ENCODE results near the gene CCN2. TPM values are rescaled to one million over a fixed set of nuclear protein-coding genes. Genes with fewer than 3 reads are reported as not detected.

Gene CCN2
- total and polyA plus RNA-seq, 7 experiments from 2014 or later = not detected

GRCh38 chr6:131979515-131980337, 28.6 kb upstream of the CCN2 start:
- ChIA-PET POLR2A (no interaction called here), CTCF (no interaction called here)
- no peak for ATAC-seq
- no peak overlapping the region for H3K27ac Mint-ChIP-seq
- H3K4me1 Mint-ChIP-seq = no peaks in the 10 kb centered on the region
- no peak overlapping the region for H3K4me3 ChIP-seq (ENCODE audit: low read length)
- DNase-seq = no peak
- no peaks in the 10 kb centered on the region for H3K9me3 Mint-ChIP-seq
- no peaks in the 10 kb centered on the region for H3K36me3 ChIP-seq (ENCODE audit: control insufficient read depth in 2 of 3, insufficient read depth in 3 of 3, low read length in 3 of 3)
- peaks cover 0 to 23% (median 4%) of the 10 kb centered on the region in 5 donors for H3K27me3 Mint-ChIP-seq
- H3K9me3 ChIP-seq (ENCODE audit: control insufficient read depth in 2 of 3, low read length in 3 of 3) = no peaks in the 10 kb centered on the region
- H3K36me3 Mint-ChIP-seq = no peaks in the 10 kb centered on the region
- no peak overlapping the region for H3K27ac ChIP-seq (ENCODE audit: low read depth, low read length)
- H3K27me3 ChIP-seq (ENCODE audit: control insufficient read depth in 2 of 2, insufficient read depth in 2 of 2, low read length in 2 of 2) = no peaks in the 10 kb centered on the region
- no peak overlapping the region for H3K4me3 Mint-ChIP-seq
- intact Hi-C loops (cut with micrococcal nuclease) = no loop called here
- H3K4me1 ChIP-seq (ENCODE audit: control insufficient read depth in 2 of 2, insufficient read depth in 2 of 2, low read length in 2 of 2) = no peaks in the 10 kb centered on the region

- ATAC-seq (no peak), DNase-seq (no peak)
- Histone ChIP-seq H3K4me3 (ENCODE audit: low read length) (no peak overlapping the region), H3K9me3 (ENCODE audit: control insufficient read depth in 2 of 3, low read length in 3 of 3) (no peaks in the 10 kb centered on the region), H3K4me1 (ENCODE audit: control insufficient read depth in 2 of 2, insufficient read depth in 2 of 2, low read length in 2 of 2) (no peaks in the 10 kb centered on the region), H3K27me3 (ENCODE audit: control insufficient read depth in 2 of 2, insufficient read depth in 2 of 2, low read length in 2 of 2) (no peaks in the 10 kb centered on the region), H3K36me3 (ENCODE audit: control insufficient read depth in 2 of 3, insufficient read depth in 3 of 3, low read length in 3 of 3) (no peaks in the 10 kb centered on the region), H3K27ac (ENCODE audit: low read depth, low read length) (no peak overlapping the region)
- Mint-ChIP-seq H3K27ac (no peak overlapping the region), H3K9me3 (no peaks in the 10 kb centered on the region), H3K36me3 (no peaks in the 10 kb centered on the region), H3K4me3 (no peak overlapping the region), H3K4me1 (no peaks in the 10 kb centered on the region), H3K27me3 (peaks cover 1 to 30% (median 4%) of the 10 kb centered on the region in 5 donors)
- intact Hi-C loops (cut with micrococcal nuclease) = no loop called here
- CTCF ChIA-PET = no interaction called here
- POLR2A ChIA-PET = no interaction called here
Measured at GRCh38 chr6:131978522-131978921, 27.4 kb upstream of the CCN2 start.

- H3K4me1 ChIP-seq (ENCODE audit: control insufficient read depth in 2 of 2, insufficient read depth in 2 of 2, low read length in 2 of 2) = no peaks in the 10 kb centered on the region
- Mint-ChIP-seq H3K27me3 (peaks cover 3 to 38% (median 7%) of the 10 kb centered on the region in 5 donors), H3K36me3 (no peaks in the 10 kb centered on the region), H3K27ac (no peak overlapping the region), H3K4me1 (no peaks in the 10 kb centered on the region), H3K9me3 (no peaks in the 10 kb centered on the region), H3K4me3 (no peak overlapping the region)
- DNase-seq = no peak
- no peak for ATAC-seq
- CTCF ChIA-PET = no interaction called here
- intact Hi-C loops (cut with micrococcal nuclease) = no loop called here
- H3K27ac ChIP-seq (ENCODE audit: low read depth, low read length) = no peak overlapping the region
- H3K9me3 ChIP-seq (ENCODE audit: control insufficient read depth in 2 of 3, low read length in 3 of 3) = no peaks in the 10 kb centered on the region
- H3K27me3 ChIP-seq (ENCODE audit: control insufficient read depth in 2 of 2, insufficient read depth in 2 of 2, low read length in 2 of 2) = no peaks in the 10 kb centered on the region
- no peaks in the 10 kb centered on the region for H3K36me3 ChIP-seq (ENCODE audit: control insufficient read depth in 2 of 3, insufficient read depth in 3 of 3, low read length in 3 of 3)
- POLR2A ChIA-PET = no interaction called here
- H3K4me3 ChIP-seq (ENCODE audit: low read length) = no peak overlapping the region
Measured at GRCh38 chr6:131976545-131977061, 25.4 kb upstream of the CCN2 start.

- POLR2A ChIA-PET = no interaction called here
- intact Hi-C loops (cut with micrococcal nuclease) = no loop called here
- Mint-ChIP-seq H3K4me1 (no peaks in the 10 kb centered on the region), H3K27me3 (peaks cover 6 to 43% (median 8%) of the 10 kb centered on the region in 5 donors), H3K9me3 (peaks cover 0 to 1% (median 0%) of the 10 kb centered on the region in 11 donors), H3K4me3 (no peak overlapping the region), H3K36me3 (no peaks in the 10 kb centered on the region), H3K27ac (no peak overlapping the region)
- ATAC-seq = no peak
- Histone ChIP-seq H3K36me3 (ENCODE audit: control insufficient read depth in 2 of 3, insufficient read depth in 3 of 3, low read length in 3 of 3) (no peaks in the 10 kb centered on the region), H3K9me3 (ENCODE audit: control insufficient read depth in 2 of 3, low read length in 3 of 3) (no peaks in the 10 kb centered on the region), H3K27me3 (ENCODE audit: control insufficient read depth in 2 of 2, insufficient read depth in 2 of 2, low read length in 2 of 2) (no peaks in the 10 kb centered on the region), H3K4me3 (ENCODE audit: low read length) (no peak overlapping the region), H3K27ac (ENCODE audit: low read depth, low read length) (no peak overlapping the region), H3K4me1 (ENCODE audit: control insufficient read depth in 2 of 2, insufficient read depth in 2 of 2, low read length in 2 of 2) (no peaks in the 10 kb centered on the region)
- CTCF ChIA-PET = no interaction called here
- no peak for DNase-seq
Measured at GRCh38 chr6:131972741-131973140, 21.6 kb upstream of the CCN2 start.

GRCh38 chr6:131970076-131970859, 19.1 kb upstream of the CCN2 start:
- Mint-ChIP-seq H3K4me3 (no peak overlapping the region), H3K9me3 (peaks cover 0 to 2% (median 0%) of the 10 kb centered on the region in 11 donors), H3K27me3 (peaks cover 6 to 36% (median 15%) of the 10 kb centered on the region in 5 donors), H3K27ac (no peak overlapping the region), H3K36me3 (no peaks in the 10 kb centered on the region), H3K4me1 (no peaks in the 10 kb centered on the region)
- Histone ChIP-seq H3K36me3 (ENCODE audit: control insufficient read depth in 2 of 3, insufficient read depth in 3 of 3, low read length in 3 of 3) (no peaks in the 10 kb centered on the region), H3K27me3 (ENCODE audit: control insufficient read depth in 2 of 2, insufficient read depth in 2 of 2, low read length in 2 of 2) (no peaks in the 10 kb centered on the region), H3K9me3 (ENCODE audit: control insufficient read depth in 2 of 3, low read length in 3 of 3) (no peaks in the 10 kb centered on the region), H3K27ac (ENCODE audit: low read depth, low read length) (no peak overlapping the region), H3K4me3 (ENCODE audit: low read length) (no peak overlapping the region), H3K4me1 (ENCODE audit: control insufficient read depth in 2 of 2, insufficient read depth in 2 of 2, low read length in 2 of 2) (no peaks in the 10 kb centered on the region)
- POLR2A ChIA-PET = interaction anchor here (0.6 kb wide), 1 partner anchor 20 kb away, joined by 3 read pairs; no protein-coding TSS in a partner anchor
- intact Hi-C loops (cut with micrococcal nuclease) = no loop called here
- ATAC-seq (no peak), DNase-seq (no peak)
- CTCF ChIA-PET = no interaction called here

- H3K27ac ChIP-seq (ENCODE audit: low read depth, low read length) = no peak overlapping the region
- DNase-seq (no peak), ATAC-seq (no peak)
- H3K9me3 ChIP-seq (ENCODE audit: control insufficient read depth in 2 of 3, low read length in 3 of 3) = no peaks in the 10 kb centered on the region
- POLR2A ChIA-PET = no interaction called here
- H3K4me1 ChIP-seq (ENCODE audit: control insufficient read depth in 2 of 2, insufficient read depth in 2 of 2, low read length in 2 of 2) = no peaks in the 10 kb centered on the region
- H3K27ac Mint-ChIP-seq = no peak overlapping the region
- H3K4me3 ChIP-seq (ENCODE audit: low read length) = no peak overlapping the region
- CTCF ChIA-PET = no interaction called here
- H3K36me3 ChIP-seq (ENCODE audit: control insufficient read depth in 2 of 3, insufficient read depth in 3 of 3, low read length in 3 of 3) = no peaks in the 10 kb centered on the region
- H3K27me3 Mint-ChIP-seq = peaks cover 6 to 29% (median 13%) of the 10 kb centered on the region in 5 donors
- intact Hi-C loops (cut with micrococcal nuclease) = no loop called here
- H3K27me3 ChIP-seq (ENCODE audit: control insufficient read depth in 2 of 2, insufficient read depth in 2 of 2, low read length in 2 of 2) = no peaks in the 10 kb centered on the region
- no peaks in the 10 kb centered on the region for H3K4me1 Mint-ChIP-seq
- H3K4me3 Mint-ChIP-seq = no peak overlapping the region
- peaks cover 0 to 2% (median 0%) of the 10 kb centered on the region in 11 donors for H3K9me3 Mint-ChIP-seq
- no peaks in the 10 kb centered on the region for H3K36me3 Mint-ChIP-seq
Measured at GRCh38 chr6:131968656-131969055, 17.5 kb upstream of the CCN2 start.

All from naive thymus-derived CD4-positive, alpha-beta T cell (primary cell).